ENCODE measurements around the gene KIF26B.

Gene KIF26B

GRCh38 chr1:245467804-245468203, 313.0 kb downstream of the KIF26B start:
- DNase-seq = no peak

DNA sequence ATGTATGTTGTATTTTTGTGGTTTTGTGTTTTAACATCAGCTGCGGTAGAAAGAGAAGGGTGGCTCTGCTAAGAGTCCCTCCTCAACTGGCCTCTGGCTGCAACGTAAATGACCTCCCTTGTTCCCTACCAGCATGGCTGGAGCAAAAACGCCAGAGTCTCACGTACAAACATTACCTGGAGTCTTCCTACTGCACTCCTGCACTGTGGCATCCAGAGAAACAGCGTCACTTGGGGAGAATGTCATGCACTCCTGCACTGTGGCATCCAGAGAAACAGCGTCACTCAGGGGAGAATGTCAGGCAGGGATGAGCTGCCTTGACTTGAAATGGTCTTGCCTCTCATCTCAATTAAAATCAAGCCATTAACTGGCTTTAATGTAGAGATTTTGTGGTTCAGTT, 314.2 kb downstream of the KIF26B start:
- DNase-seq = no peak

- DNase-seq = no peak
Measured at GRCh38 chr1:245469734-245470133, 314.9 kb downstream of the KIF26B start.

- DNase-seq = peak; percentile 63
Measured at GRCh38 chr1:245475126-245475525, 320.3 kb downstream of the KIF26B start.

DNA sequence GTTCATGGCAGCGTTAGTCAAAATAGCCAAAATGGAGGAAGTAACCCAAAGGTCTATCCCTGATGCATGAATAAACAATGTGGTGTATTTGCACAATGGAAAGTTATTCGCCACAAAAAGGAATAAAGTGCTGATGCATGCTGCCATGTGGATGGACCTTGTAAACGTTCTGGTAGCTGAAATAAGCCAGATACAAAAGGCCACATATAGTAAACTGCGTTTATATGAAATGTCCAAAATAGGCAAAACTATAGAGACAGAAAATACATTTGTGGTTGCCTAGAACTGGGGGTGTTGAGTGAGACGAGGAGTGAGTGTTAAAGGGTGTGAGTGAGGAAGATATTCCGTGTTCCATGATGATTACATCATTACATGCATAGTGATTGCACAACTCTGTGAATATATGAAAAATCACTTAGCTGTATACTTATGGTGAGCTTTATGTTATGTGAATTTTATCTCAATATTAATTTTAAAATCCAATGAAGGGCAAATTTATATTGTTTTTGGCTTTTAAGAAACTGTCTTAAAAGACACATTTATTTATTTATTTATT, 321.3 kb downstream of the KIF26B start:
- peak; percentile 67 for DNase-seq

- DNase-seq = no peak
Measured at GRCh38 chr1:245477941-245478340, 323.2 kb downstream of the KIF26B start.

DNA sequence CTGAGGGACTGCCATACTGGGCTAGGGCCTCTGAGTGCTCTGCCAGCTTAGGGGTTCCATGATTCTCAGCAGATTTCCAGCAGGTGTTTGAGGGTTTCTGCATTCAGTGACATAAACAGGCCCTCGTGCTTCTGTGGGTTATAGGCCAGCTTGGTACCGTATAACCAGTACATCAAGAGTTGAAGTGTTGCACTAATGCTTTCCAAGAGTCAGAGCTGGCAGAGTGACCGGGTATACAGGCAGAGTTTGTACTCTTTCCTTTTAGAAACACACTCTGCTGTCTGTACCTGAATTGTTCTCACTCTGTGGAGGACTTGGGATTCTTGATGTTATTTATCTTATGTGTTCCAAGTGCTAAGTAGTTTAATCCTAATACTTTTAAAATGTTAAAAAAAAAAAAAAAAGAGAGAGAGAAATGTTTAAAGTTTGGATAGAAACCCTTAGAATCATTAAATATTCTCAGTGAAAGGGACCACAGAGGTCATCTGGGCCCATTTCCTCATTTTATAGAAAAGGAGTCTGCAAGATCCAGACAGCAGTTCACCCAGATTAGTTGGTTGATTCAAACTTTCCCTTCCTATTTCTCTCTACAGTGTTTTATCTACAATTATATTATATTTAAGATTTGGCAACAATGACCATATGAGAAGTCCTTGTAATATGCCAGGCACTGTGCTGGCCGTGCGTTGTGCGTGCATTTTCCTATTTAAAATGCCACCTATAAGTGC, 325.8 kb downstream of the KIF26B start:
- no peak for DNase-seq

DNA sequence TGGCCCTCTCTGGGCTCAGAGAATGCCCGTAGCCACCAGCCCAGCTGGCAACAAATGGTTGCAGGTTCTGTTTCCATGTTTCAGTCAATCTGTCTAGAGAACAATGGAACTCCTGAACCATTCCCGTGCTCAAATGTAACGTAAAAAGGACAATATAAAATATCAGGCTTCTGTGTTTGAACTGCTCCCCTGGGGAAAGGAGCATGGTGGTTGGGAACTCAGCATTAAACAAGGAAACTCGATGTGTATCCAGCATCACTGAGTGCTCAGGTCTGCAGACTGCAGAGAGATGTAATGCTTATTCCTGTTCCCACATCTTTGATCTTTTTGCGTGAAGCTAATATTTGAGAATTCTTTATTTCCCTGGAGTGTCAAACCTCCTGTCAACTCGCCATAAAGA, 326.5 kb downstream of the KIF26B start:
- DNase-seq = no peak

DNA sequence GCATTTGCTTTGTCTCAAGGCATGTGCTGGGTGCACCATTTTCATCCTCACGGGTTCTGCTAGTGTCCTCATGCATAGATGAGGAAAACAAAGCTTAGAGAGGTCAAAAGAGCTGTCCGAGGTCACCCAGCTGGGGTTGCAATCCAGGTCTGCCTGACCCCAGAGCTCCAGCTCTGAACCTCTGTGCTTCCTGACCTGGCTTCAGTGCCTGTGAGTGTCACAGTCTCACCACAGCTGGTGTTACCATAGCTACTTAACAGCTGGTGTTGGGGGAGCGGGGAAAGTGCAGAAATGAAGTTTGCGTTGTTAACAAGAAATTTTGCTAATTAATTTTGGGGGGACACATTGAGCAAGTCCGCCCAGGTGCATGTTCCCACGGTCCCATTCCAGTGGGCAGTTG, 328.5 kb downstream of the KIF26B start:
- no peak for DNase-seq

DNA sequence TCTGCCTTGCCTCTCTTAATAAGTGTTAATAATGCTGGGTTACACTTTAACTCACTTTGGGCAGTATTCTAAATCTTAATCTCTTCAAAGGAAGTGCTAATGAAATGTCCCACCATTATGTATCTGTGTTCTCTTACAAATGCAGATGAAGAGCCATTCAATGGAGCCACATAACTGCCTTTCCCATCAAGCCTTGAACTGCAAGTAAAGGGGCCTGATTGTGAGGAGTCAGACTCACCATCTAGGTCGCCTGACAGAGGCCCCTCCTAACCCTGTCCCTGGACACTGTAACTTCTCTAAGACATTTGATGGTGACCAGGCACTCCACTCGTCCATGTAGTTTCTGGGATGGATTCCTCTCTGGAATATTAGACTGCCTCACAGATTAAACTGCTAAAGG, 329.4 kb downstream of the KIF26B start:
- DNase-seq = no peak

DNA sequence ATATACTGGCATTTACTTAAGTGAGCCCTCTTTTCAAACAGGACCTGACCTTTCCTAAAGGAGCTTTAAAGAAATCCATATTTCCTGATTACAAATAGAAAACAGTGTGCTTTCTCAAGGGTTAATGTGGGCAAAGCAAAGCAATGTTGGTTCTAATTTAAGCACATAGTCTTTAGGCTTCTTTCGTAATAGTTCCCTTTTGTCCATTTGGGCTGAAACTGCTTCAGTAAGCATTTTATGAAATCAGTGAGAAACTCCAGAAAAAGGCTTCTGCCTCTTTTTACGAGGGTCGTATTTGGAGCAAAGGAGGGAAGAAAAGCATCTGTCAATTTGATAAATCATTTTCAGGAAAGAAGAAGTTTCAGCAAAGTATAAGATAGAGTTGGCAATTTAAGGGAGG, 331.2 kb downstream of the KIF26B start:
- no peak for DNase-seq

- no peak for DNase-seq
Measured at GRCh38 chr1:245486775-245487470, 332.1 kb downstream of the KIF26B start.

DNA sequence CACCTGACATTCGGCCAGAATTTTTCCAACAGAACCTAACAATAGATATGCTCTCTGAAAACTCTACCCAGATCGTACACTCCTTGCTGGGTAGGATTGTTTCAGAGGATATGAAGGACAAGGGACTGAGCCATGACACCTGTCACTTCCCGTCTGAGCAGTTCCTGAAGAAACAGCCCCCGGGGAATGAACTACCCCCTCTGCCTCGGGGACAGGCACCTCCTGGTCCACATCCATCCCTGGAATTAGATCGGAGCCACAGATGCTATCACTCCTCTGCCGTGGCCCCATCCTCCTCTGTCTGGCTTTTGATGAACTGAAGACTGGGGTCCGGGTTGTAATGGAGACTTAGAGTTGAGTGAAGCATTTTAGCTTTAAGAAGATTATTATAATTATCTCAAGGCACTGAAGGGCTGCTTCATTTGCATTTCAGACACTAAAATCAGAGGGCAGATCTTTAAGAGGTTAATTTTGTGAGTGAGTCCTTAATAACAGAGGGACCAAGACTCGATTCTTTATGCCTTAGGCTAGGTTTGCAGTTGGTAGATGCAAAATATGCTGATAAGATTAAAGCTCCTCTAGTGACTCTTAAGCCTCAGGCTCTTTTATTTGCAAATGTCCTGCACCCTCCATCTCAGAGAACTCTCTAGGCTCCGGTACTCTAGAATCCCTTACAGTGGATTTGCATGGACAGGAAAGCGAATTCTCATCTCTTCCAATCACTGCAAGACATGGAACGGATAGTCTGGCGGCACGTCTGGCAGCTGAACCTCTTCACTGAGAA, 333.8 kb downstream of the KIF26B start:
- DNase-seq = no peak

DNA sequence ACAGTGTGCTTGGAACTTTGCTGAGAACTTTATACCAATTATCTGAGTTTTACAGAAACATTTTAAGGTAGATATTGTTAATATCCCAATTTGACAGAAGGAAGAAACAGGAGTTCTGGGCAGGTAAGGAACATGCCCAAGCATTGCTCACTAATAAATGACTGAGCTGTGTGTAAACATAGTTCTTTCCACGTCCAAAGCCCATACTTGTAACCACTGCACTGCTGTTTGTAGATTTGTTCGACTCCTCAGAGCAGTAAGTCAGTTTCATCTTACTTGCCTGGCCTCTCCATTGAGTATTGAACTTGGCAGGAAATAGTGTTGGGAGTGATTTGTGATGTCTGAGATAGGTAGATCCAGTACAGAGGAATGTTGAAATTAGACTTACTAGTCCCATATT, 335.1 kb downstream of the KIF26B start:
- DNase-seq = no peak

- no peak for DNase-seq
Measured at GRCh38 chr1:245493029-245493428, 338.2 kb downstream of the KIF26B start.

GRCh38 chr1:245495681-245496080, 340.9 kb downstream of the KIF26B start:
- DNase-seq = no peak

DNA sequence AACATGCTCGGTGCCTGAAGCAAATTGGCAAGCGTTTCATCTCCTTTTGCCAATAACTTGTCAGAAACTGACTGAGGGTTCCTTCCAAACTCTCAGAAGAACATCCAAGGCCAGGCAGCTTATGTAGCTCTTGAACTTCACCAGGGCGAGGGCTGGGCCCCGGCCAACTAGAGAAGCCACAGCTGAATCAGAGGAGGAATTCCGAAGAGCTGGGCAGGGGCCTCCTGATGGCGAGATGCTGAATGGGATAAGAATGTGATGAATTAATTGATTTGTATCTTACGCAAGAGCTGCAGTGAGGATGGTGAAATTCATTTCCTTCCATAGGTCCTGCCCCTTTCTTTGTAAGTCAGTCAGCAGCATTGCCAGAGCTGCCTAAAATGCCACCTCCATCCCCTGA, 345.8 kb downstream of the KIF26B start:
- peak; percentile 97 for DNase-seq

GRCh38 chr1:245501633-245502032, 346.8 kb downstream of the KIF26B start:
- DNase-seq = no peak

DNA sequence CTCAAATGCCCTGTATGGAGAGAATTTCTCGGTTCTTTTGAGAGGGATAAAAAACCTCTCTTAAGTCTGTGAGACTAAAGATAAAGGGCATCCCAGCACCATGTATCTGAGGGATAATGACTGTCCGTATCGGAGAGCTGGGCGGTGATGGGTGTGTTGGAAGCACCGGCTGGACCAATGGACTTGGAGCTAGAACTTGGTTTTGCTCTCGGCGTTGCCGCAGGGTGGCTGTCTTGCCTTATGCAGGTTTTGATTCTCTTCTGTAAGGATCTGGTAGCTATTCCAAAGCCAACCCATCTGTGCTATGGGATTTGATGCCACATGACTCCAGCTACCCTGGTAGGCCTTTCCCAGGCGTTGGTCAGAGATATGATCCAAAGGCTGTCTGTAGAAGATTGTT, 348.8 kb downstream of the KIF26B start:
- no peak for DNase-seq

DNA sequence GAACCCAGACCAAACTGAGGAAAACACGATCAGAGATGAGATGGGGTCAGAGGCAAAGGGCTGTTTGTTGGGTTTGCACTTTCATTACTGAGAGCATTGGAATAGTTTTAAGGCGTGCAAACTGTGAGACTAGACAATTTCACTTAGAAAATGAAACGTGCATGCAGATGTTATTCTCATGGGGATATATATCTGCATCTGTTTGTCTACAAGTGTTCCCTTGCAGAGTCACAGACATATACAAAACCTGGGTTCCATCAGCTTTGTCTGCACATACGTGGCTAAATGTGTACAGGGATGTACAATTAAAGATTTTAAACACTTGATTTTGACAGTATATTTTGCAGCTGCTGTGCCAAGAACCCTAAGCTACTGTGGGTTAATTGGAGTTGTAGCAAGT, 355.4 kb downstream of the KIF26B start:
- DNase-seq = no peak

DNA sequence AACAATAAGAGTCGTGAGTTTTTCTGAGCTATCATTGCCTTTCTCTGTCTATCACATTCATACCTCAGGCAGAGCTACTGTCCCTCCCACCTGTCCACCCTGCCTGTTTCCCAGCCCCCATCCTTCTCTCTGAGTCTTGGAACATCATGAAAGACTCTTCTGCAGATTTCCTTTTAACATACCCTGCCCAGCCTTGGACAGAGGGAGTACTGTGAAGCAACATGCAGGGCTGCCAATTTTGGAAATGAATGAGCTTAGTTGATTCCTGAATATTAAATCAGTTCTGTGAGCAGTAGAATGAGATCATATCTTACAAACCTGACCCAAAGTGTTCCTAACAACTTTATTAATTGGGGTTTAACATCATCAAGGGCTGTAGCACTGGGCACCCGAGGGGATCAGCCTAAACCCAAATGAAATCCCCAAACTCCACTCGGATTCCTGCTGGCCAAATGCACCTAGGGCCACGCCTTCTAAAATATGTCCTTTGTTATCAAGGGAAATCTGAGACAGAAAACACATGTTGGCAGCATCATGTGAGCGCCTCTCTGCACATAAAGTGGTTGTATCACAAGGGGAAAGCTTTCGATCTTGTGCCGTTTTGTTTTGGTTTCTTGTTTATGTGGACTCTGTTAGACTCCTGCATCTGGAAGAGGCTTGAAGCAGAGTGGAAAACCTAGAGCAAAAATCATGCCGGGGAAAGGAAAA, 357.6 kb downstream of the KIF26B start:
- DNase-seq = peak; percentile 23

- peak; percentile 32 for DNase-seq
Measured at GRCh38 chr1:245512980-245513578, 358.3 kb downstream of the KIF26B start.
